ENCODE results near the gene APOB. TPM values are rescaled to one million over a fixed set of nuclear protein-coding genes. Genes with fewer than 3 reads are reported as not detected.

APOB gene
- total RNA-seq, 3 donors from 2014 or later (not counting 1 experiment from before 2014, with no cell fraction given): not detected

DNA sequence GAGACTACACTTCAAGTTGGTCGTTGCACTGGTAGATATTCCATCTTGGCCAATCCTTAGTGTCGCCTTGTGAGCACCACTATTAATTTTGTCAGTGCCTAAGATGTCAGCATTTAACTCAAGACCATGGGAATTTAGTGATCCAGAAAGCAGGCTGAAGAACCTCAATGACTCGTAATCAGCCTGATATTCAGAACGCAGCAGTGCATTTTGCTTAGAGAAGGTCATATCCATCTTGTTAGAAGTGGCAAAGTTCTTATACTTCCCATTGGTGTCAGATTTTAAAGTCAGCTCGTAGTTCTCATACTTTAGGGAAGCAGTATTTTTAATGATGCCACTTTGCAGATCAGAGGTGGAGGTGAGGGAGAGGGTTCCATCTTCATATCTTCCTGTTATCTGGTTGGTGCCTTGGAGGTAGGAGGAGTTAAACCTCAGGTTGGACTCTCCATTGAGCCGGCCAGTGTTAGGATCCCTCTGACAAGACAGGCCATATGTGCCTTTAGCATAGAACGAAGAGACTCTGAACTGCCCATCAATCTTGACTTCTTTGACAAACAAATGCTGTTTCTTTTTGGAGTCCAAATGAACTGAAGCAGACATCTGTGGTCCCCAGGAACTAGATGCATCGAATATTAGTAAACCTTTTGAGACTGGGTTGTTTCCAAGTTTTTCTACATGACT lies 31.9 kb downstream of the APOB start:
- no peaks in the 10 kb centered on the region for H3K36me3 ChIP-seq (ENCODE audit: control insufficient read depth, insufficient read depth, low read length)
- no peaks in the 10 kb centered on the region for H3K36me3 Mint-ChIP-seq

GRCh38 chr2:21011453-21011852 lies 32.4 kb downstream of the APOB start:
- no peak overlapping the region for H3K4me3 ChIP-seq (ENCODE audit: low read length)
- H3K36me3 ChIP-seq (ENCODE audit: control insufficient read depth, insufficient read depth, low read length): no peaks in the 10 kb centered on the region
- Mint-ChIP-seq H3K9me3 (no peaks in the 10 kb centered on the region), H3K27me3 (ENCODE audit: low read depth in 2 of 2) (peaks cover 3 to 16% of the 10 kb centered on the region in 2 donors), H3K4me3 (no peak overlapping the region), H3K4me1 (no peaks in the 10 kb centered on the region), H3K36me3 (no peaks in the 10 kb centered on the region), H3K27ac (no peak overlapping the region)
- TF ChIP-seq CTCF (IDR thresholded peaks at IDR 0.05): no peak
- no peak overlapping the region for H3K27ac ChIP-seq (ENCODE audit: low read length)
- no peaks in the 10 kb centered on the region for H3K9me3 ChIP-seq (ENCODE audit: control insufficient read depth, insufficient read depth, low read length)
- H3K4me1 ChIP-seq (ENCODE audit: control insufficient read depth, insufficient read depth, low read length): no peaks in the 10 kb centered on the region
- intact Hi-C loops (cut with micrococcal nuclease): no loop called here
- WGBS (ENCODE audit: insufficient coverage): 88% methylated on average over 3 of the region's 3 CpGs
- no peaks in the 10 kb centered on the region for H3K27me3 ChIP-seq (ENCODE audit: control insufficient read depth, insufficient read depth, low read length)
- DNase-seq: no peak
- ATAC-seq: no peak

More for the DNA sequence above, 31.9 kb downstream of the APOB start:
- Mint-ChIP-seq H3K4me3 (no peak overlapping the region), H3K4me1 (no peaks in the 10 kb centered on the region), H3K27me3 (ENCODE audit: low read depth in 2 of 2) (peaks cover 3 to 16% of the 10 kb centered on the region in 2 donors), H3K27ac (no peak overlapping the region), H3K9me3 (no peaks in the 10 kb centered on the region)
- Histone ChIP-seq H3K4me3 (ENCODE audit: low read length) (no peak overlapping the region), H3K4me1 (ENCODE audit: control insufficient read depth, insufficient read depth, low read length) (no peaks in the 10 kb centered on the region), H3K9me3 (ENCODE audit: control insufficient read depth, insufficient read depth, low read length) (no peaks in the 10 kb centered on the region), H3K27ac (ENCODE audit: low read length) (no peak overlapping the region), H3K27me3 (ENCODE audit: control insufficient read depth, insufficient read depth, low read length) (no peaks in the 10 kb centered on the region)
- no peak for TF ChIP-seq CTCF (IDR thresholded peaks at IDR 0.05)
- 88% methylated on average over 8 of the region's 8 CpGs for WGBS (ENCODE audit: insufficient coverage)
- intact Hi-C loops (cut with micrococcal nuclease): no loop called here
- no peak for ATAC-seq
- DNase-seq: no peak

DNA sequence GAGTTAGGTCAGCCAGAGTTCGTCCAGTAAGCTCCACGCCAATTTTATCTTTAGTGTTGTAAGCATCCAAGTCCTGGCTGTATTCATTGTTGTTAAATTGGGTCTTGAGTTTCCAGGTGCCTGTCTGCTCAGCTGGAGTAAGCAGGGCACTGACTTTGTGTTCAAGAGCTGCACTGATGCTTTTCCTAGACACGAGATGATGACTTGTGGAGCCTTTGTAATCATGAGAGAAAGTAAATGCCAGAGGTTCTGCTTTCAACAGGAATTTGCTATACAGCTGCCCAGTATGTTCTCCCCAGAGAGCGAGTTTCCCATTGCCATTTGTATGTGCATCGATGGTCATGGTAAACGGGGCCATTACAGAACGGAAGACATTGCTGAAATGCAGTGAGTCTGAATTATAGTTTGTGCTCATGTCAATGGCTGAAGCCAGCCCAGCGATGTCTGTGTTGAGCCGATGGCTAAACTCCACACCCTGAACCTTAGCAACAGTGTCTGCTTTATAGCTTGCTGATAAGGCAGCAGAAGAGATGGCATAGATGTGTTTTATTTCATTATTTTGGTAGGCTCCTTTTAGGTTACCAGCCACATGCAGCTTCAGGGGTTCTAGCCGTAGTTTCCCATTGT lies 32.9 kb downstream of the APOB start:
- no peak overlapping the region for H3K4me3 Mint-ChIP-seq
- 94% methylated on average over 10 of the region's 10 CpGs for WGBS (ENCODE audit: insufficient coverage)
- Histone ChIP-seq H3K36me3 (ENCODE audit: control insufficient read depth, insufficient read depth, low read length) (no peaks in the 10 kb centered on the region), H3K4me1 (ENCODE audit: control insufficient read depth, insufficient read depth, low read length) (no peaks in the 10 kb centered on the region), H3K27ac (ENCODE audit: low read length) (no peak overlapping the region), H3K27me3 (ENCODE audit: control insufficient read depth, insufficient read depth, low read length) (no peaks in the 10 kb centered on the region), H3K4me3 (ENCODE audit: low read length) (no peak overlapping the region), H3K9me3 (ENCODE audit: control insufficient read depth, insufficient read depth, low read length) (no peaks in the 10 kb centered on the region)
- H3K36me3 Mint-ChIP-seq: no peaks in the 10 kb centered on the region
- H3K9me3 Mint-ChIP-seq: no peaks in the 10 kb centered on the region
- ATAC-seq (no peak), DNase-seq (no peak)
- H3K27me3 Mint-ChIP-seq (ENCODE audit: low read depth in 2 of 2): peaks cover 3 to 16% of the 10 kb centered on the region in 2 donors
- TF ChIP-seq CTCF (IDR thresholded peaks at IDR 0.05): no peak
- intact Hi-C loops (cut with micrococcal nuclease): no loop called here
- H3K27ac Mint-ChIP-seq: no peak overlapping the region
- H3K4me1 Mint-ChIP-seq: no peaks in the 10 kb centered on the region
